Measurements from ENCODE around the gene COL23A1.

Gene COL23A1

GRCh38 chr5:178398901-178399700 lies 191.1 kb downstream of the COL23A1 start:
- no peak for TF ChIP-seq CTCF (IDR thresholded peaks at IDR 0.05; ENCODE audit: extremely low read depth, insufficient read depth, missing control alignments)
- DNase-seq (ENCODE audit: low spot score): no peak
- in situ Hi-C loops (cut with MboI; ENCODE audit: low pct_unique_long_range_greater_than_20kb, low sequenced_read_pairs, unreplicated experiment): no loop called here

GRCh38 chr5:178396796-178397720 lies 193.1 kb downstream of the COL23A1 start:
- TF ChIP-seq CTCF (IDR thresholded peaks at IDR 0.05; ENCODE audit: extremely low read depth, insufficient read depth, missing control alignments): no peak
- in situ Hi-C loops (cut with MboI; ENCODE audit: low pct_unique_long_range_greater_than_20kb, low sequenced_read_pairs, unreplicated experiment): no loop called here
- DNase-seq (ENCODE audit: low spot score): no peak

GRCh38 chr5:178394074-178394473 lies 196.1 kb downstream of the COL23A1 start:
- TF ChIP-seq CTCF (IDR thresholded peaks at IDR 0.05; ENCODE audit: extremely low read depth, insufficient read depth, missing control alignments): no peak
- DNase-seq (ENCODE audit: low spot score): no peak
- in situ Hi-C loops (cut with MboI; ENCODE audit: low pct_unique_long_range_greater_than_20kb, low sequenced_read_pairs, unreplicated experiment): no loop called here

- no peak for TF ChIP-seq CTCF (IDR thresholded peaks at IDR 0.05; ENCODE audit: extremely low read depth, insufficient read depth, missing control alignments)
- no peak for DNase-seq (ENCODE audit: low spot score)
- in situ Hi-C loops (cut with MboI; ENCODE audit: low pct_unique_long_range_greater_than_20kb, low sequenced_read_pairs, unreplicated experiment): no loop called here
Observed at GRCh38 chr5:178392931-178393394, 197.2 kb downstream of the COL23A1 start.

- no peak for DNase-seq (ENCODE audit: low spot score)
- in situ Hi-C loops (cut with MboI; ENCODE audit: low pct_unique_long_range_greater_than_20kb, low sequenced_read_pairs, unreplicated experiment): no loop called here
- TF ChIP-seq CTCF (IDR thresholded peaks at IDR 0.05; ENCODE audit: extremely low read depth, insufficient read depth, missing control alignments): no peak
Observed at GRCh38 chr5:178392386-178392785, 197.8 kb downstream of the COL23A1 start.

GRCh38 chr5:178391480-178391879 lies 198.7 kb downstream of the COL23A1 start:
- in situ Hi-C loops (cut with MboI; ENCODE audit: low pct_unique_long_range_greater_than_20kb, low sequenced_read_pairs, unreplicated experiment): no loop called here
- no peak for DNase-seq (ENCODE audit: low spot score)
- TF ChIP-seq CTCF (IDR thresholded peaks at IDR 0.05; ENCODE audit: extremely low read depth, insufficient read depth, missing control alignments): no peak

All from GM13977 (cell line).